NT2/D1 (cell line): ENCODE results near the gene LSM12.
"Not testable (repeated sequence)": the region's sequence is repeated elsewhere in the genome, so short reads cannot be mapped to it uniquely, and the experiment has no call there.

Source experiments
- DNase-seq: peaks from one replicate; pipeline ENCODE4 v3.0.0-alpha.2; 2011; ENCODE audit warnings: low read depth, low spot score
- H3K27me3 ChIP-seq: 2 replicates; pipeline ENCODE4 v1.6.0; 2011; ENCODE audit warnings: mild to moderate bottlenecking; ENCODE audit not compliant: insufficient read length, insufficient read depth
- H3K36me3 ChIP-seq: 2 replicates; pipeline ENCODE4 v1.6.1; 2011; ENCODE audit warnings: mild to moderate bottlenecking, low read length, mixed read lengths; ENCODE audit not compliant: insufficient read depth, insufficient read length
- H3K4me1 ChIP-seq: 2 replicates; pipeline ENCODE4 v1.5.1; 2011; ENCODE audit not compliant: insufficient read depth, insufficient read length
- H3K4me3 ChIP-seq: 2 replicates; pipeline ENCODE4 v1.5.1; 2011; ENCODE audit warnings: low read depth; ENCODE audit not compliant: insufficient read length
- H3K9ac ChIP-seq: 2 replicates; pipeline ENCODE4 v1.6.0; 2011; ENCODE audit warnings: low read depth; ENCODE audit not compliant: insufficient read length
- H3K9me3 ChIP-seq: 2 replicates; pipeline ENCODE4 v1.5.1; 2011; ENCODE audit warnings: mild to moderate bottlenecking, low read length; ENCODE audit not compliant: insufficient read depth
- SUZ12 ChIP-seq: IDR thresholded peaks from 2 replicates; pipeline ENCODE4 v1.6.1; 2011; ENCODE audit not compliant: insufficient read length, insufficient read depth; ENCODE audit errors: extremely low read depth
- YY1 ChIP-seq: IDR thresholded peaks from 2 replicates; pipeline ENCODE4 v1.6.1; 2011; ENCODE audit not compliant: insufficient read length, insufficient read depth
- ZNF274 ChIP-seq: IDR thresholded peaks from 2 replicates; pipeline ENCODE4 v1.6.1; 2011; ENCODE audit warnings: mild to moderate bottlenecking, low read depth, low read length

The LSM12 gene

GRCh38 chr17:44045486-44045885 is 21.0 kb downstream of the LSM12 start:
- no peak overlapping the region for H3K9ac ChIP-seq
- H3K27me3 ChIP-seq: no peaks in the 10 kb centered on the region
- no peak overlapping the region for H3K4me3 ChIP-seq
- peaks cover 53% of the 10 kb centered on the region for H3K36me3 ChIP-seq
- TF ChIP-seq ZNF274 (no peak), SUZ12 (no peak), YY1 (no peak)
- no peaks in the 10 kb centered on the region for H3K9me3 ChIP-seq
- H3K4me1 ChIP-seq: no peaks in the 10 kb centered on the region
- no peak for DNase-seq

- no peak for DNase-seq
- H3K4me1 ChIP-seq: no peaks in the 10 kb centered on the region
- H3K36me3 ChIP-seq: peaks cover 52% of the 10 kb centered on the region
- H3K9me3 ChIP-seq: no peaks in the 10 kb centered on the region
- no peak for TF ChIP-seq SUZ12
- no peak for TF ChIP-seq ZNF274
- TF ChIP-seq YY1: no peak
- no peak overlapping the region for H3K9ac ChIP-seq
- H3K27me3 ChIP-seq: no peaks in the 10 kb centered on the region
- no peak overlapping the region for H3K4me3 ChIP-seq
Observed at GRCh38 chr17:44044071-44044470, 22.4 kb downstream of the LSM12 start.

GRCh38 chr17:44043272-44043696 is 23.2 kb downstream of the LSM12 start:
- peaks cover 52% of the 10 kb centered on the region for H3K36me3 ChIP-seq
- no peak overlapping the region for H3K4me3 ChIP-seq
- no peaks in the 10 kb centered on the region for H3K27me3 ChIP-seq
- DNase-seq: no peak
- H3K9ac ChIP-seq: no peak overlapping the region
- H3K9me3 ChIP-seq: no peaks in the 10 kb centered on the region
- H3K4me1 ChIP-seq: no peaks in the 10 kb centered on the region
- TF ChIP-seq YY1 (no peak), ZNF274 (no peak), SUZ12 (no peak)

GRCh38 chr17:44039829-44040635 is 26.4 kb downstream of the LSM12 start:
- Histone ChIP-seq H3K9ac (no peak overlapping the region), H3K9me3 (no peaks in the 10 kb centered on the region), H3K4me3 (no peak overlapping the region), H3K27me3 (no peaks in the 10 kb centered on the region), H3K36me3 (peaks cover 55% of the 10 kb centered on the region), H3K4me1 (no peaks in the 10 kb centered on the region)
- DNase-seq: no peak
- TF ChIP-seq YY1: no peak
- no peak for TF ChIP-seq ZNF274
- no peak for TF ChIP-seq SUZ12

- TF ChIP-seq ZNF274 (no peak), SUZ12 (no peak), YY1 (no peak)
- Histone ChIP-seq H3K9ac (no peak overlapping the region), H3K36me3 (peaks cover 59% of the 10 kb centered on the region), H3K4me1 (no peaks in the 10 kb centered on the region), H3K9me3 (no peaks in the 10 kb centered on the region), H3K27me3 (no peaks in the 10 kb centered on the region), H3K4me3 (no peak overlapping the region)
- no peak for DNase-seq
Observed at GRCh38 chr17:44038604-44039011, 27.9 kb downstream of the LSM12 start.

- TF ChIP-seq SUZ12: no peak
- no peak for TF ChIP-seq YY1
- TF ChIP-seq ZNF274: no peak
- H3K4me1 ChIP-seq: no peaks in the 10 kb centered on the region
- H3K9me3 ChIP-seq: no peaks in the 10 kb centered on the region
- H3K9ac ChIP-seq: no peak overlapping the region
- H3K4me3 ChIP-seq: no peak overlapping the region
- H3K36me3 ChIP-seq: peaks cover 67% of the 10 kb centered on the region
- DNase-seq: no peak
- no peaks in the 10 kb centered on the region for H3K27me3 ChIP-seq
Observed at GRCh38 chr17:44037471-44037870, 29.0 kb downstream of the LSM12 start.

- not testable (repeated sequence) for H3K9me3 ChIP-seq, H3K9ac ChIP-seq, H3K27me3 ChIP-seq, H3K4me1 ChIP-seq, H3K4me3 ChIP-seq, DNase-seq
- H3K36me3 ChIP-seq: peaks cover 80% of the 10 kb centered on the region
Observed at GRCh38 chr17:44034688-44035087, 31.8 kb downstream of the LSM12 start.
